IMR-90 (cell line): Measurements from ENCODE around the gene GPC5. TPM values are rescaled to one million over a fixed set of nuclear protein-coding genes. Genes with fewer than 3 reads are reported as not detected.

ENCODE experiments used
- ATAC-seq: fragments of 200-7000 bp; cut with Tn5 transposase; 2 replicates; pipeline ENCODE4 v1.9.1; 2020; ENCODE audit warnings: low read depth, mild to moderate bottlenecking, moderate library complexity
- BruUV-seq: library from RNA; stranded (reverse); fragments of 400-500 nt; replicated peaks from 2 replicates; lab custom pipeline; 2021; lab: Mats Ljungman, UMichigan
- CTCF ChIA-PET: fragments of 300-600 bp; formaldehyde crosslinking; extraction: SDS; loops from one replicate; lab custom pipeline; 2021; ENCODE audit warnings: antibody characterized with exemption; lab: Yijun Ruan, JAX
- POLR2A ChIA-PET: fragments of 300-600 bp; sonication (Branson Sonifier 250); formaldehyde crosslinking; loops from one replicate; lab custom pipeline; 2022; ENCODE audit warnings: antibody characterized with exemption; ENCODE audit not compliant: unreplicated experiment; lab: Charles Lee
- DNase-seq: peaks from one replicate; pipeline ENCODE4 v3.0.0; 2013
- H2AFZ ChIP-seq: replicated peaks from 2 replicates; pipeline ENCODE3; 2013; ENCODE audit warnings: low read length, mild to moderate bottlenecking; ENCODE audit not compliant: poor library complexity
- H2AK5ac ChIP-seq: 2 replicates; pipeline ENCODE4 v1.6.1; 2013; ENCODE audit warnings: low read depth, low read length, inconsistent platforms
- H2AK9ac ChIP-seq: replicated peaks from 2 replicates; pipeline ENCODE3; 2013; ENCODE audit warnings: mild to moderate bottlenecking, low read depth, low read length, moderate library complexity; ENCODE audit not compliant: poor library complexity
- H2BK120ac ChIP-seq: 2 replicates; pipeline ENCODE4 v1.6.1; 2013; ENCODE audit warnings: low read depth, low read length, inconsistent platforms
- H2BK15ac ChIP-seq: 3 replicates; pipeline ENCODE4 v1.6.1; 2013; ENCODE audit warnings: low read depth, low read length, inconsistent platforms
- H2BK20ac ChIP-seq: 2 replicates; pipeline ENCODE4 v1.6.1; 2013; ENCODE audit warnings: low read depth, mild to moderate bottlenecking, inconsistent platforms, low read length, moderate library complexity
- H2BK5ac ChIP-seq: 2 replicates; pipeline ENCODE4 v1.6.1; 2013; ENCODE audit warnings: mild to moderate bottlenecking, low read depth, low read length, inconsistent platforms; ENCODE audit not compliant: poor library complexity, severe bottlenecking
- H3K14ac ChIP-seq: replicated peaks from 2 replicates; pipeline ENCODE4 v1.6.1; 2013; ENCODE audit warnings: low read depth, low read length, inconsistent platforms
- H3K18ac ChIP-seq: 2 replicates; pipeline ENCODE4 v1.6.1; 2013; ENCODE audit warnings: low read depth, low read length, control low read depth
- H3K23ac ChIP-seq: 2 replicates; pipeline ENCODE4 v1.6.1; 2013; ENCODE audit warnings: low read depth, low read length, inconsistent platforms
- H3K27ac ChIP-seq: 2 replicates; pipeline ENCODE4 v1.5.1; 2013; ENCODE audit warnings: mild to moderate bottlenecking, control low read depth, low read length; ENCODE audit not compliant: insufficient read depth
- H3K27me3 ChIP-seq: 2 replicates; pipeline ENCODE4 v1.6.1; 2013; ENCODE audit warnings: low read length; ENCODE audit not compliant: control insufficient read depth, insufficient read depth
- H3K36me3 ChIP-seq: 2 replicates; pipeline ENCODE4 v1.6.1; 2013; ENCODE audit warnings: low read length, mixed read lengths; ENCODE audit not compliant: control insufficient read depth, insufficient read depth
- H3K4ac ChIP-seq: 2 replicates; pipeline ENCODE4 v1.6.1; 2013; ENCODE audit warnings: low read depth, low read length, inconsistent platforms
- H3K4me1 ChIP-seq: 2 replicates; pipeline ENCODE4 v1.6.1; 2013; ENCODE audit warnings: low read length, mixed read lengths; ENCODE audit not compliant: control insufficient read depth, insufficient read depth
- H3K4me2 ChIP-seq: 2 replicates; pipeline ENCODE4 v1.6.1; 2013; ENCODE audit warnings: low read depth, mild to moderate bottlenecking, control low read depth, low read length, moderate library complexity
- H3K4me3 ChIP-seq: 2 replicates; pipeline ENCODE4 v1.5.1; 2013; ENCODE audit warnings: low read depth, mild to moderate bottlenecking, control low read depth, low read length, moderate library complexity; ENCODE audit not compliant: insufficient read depth
- H3K56ac ChIP-seq: 2 replicates; pipeline ENCODE4 v1.6.1; 2013; ENCODE audit warnings: low read length, inconsistent platforms; ENCODE audit not compliant: insufficient read depth; ENCODE audit errors: extremely low read depth
- H3K79me1 ChIP-seq, 2 experiments: 2 replicates each; pipeline ENCODE4 v1.6.1; 2013; ENCODE audit warnings: low read length in 2 of 2, inconsistent platforms in 1 of 2, low read depth in 1 of 2
- H3K9ac ChIP-seq: 2 replicates; pipeline ENCODE4 v1.6.1; 2013; ENCODE audit warnings: low read depth, low read length, control low read depth
- H3K9me1 ChIP-seq: 2 replicates; pipeline ENCODE4 v1.6.1; 2013; ENCODE audit warnings: low read length, inconsistent platforms; ENCODE audit not compliant: insufficient read depth
- H3K9me3 ChIP-seq: 2 replicates; pipeline ENCODE4 v1.6.1; 2013; ENCODE audit warnings: low read length; ENCODE audit not compliant: control insufficient read depth, insufficient read depth
- H4K20me1 ChIP-seq: 2 replicates; pipeline ENCODE4 v1.6.1; 2013; ENCODE audit warnings: low read length, inconsistent platforms; ENCODE audit not compliant: insufficient read depth
- H4K5ac ChIP-seq: 2 replicates; pipeline ENCODE4 v1.6.1; 2013; ENCODE audit warnings: mild to moderate bottlenecking, low read depth, low read length, control low read depth
- H4K8ac ChIP-seq, 2 experiments: 2 replicates each; pipeline ENCODE4 v1.6.1; 2013; ENCODE audit warnings: low read depth in 2 of 2, low read length in 2 of 2, control low read depth in 1 of 2, inconsistent platforms in 1 of 2
- H4K91ac ChIP-seq: 2 replicates; pipeline ENCODE4 v1.6.1; 2013; ENCODE audit warnings: low read depth, low read length, inconsistent platforms; ENCODE audit not compliant: insufficient read depth
- BHLHE40 ChIP-seq: fragments of 150-350 bp; IDR thresholded peaks from 2 replicates; pipeline ENCODE4 v1.6.1; 2016; ENCODE audit warnings: mild to moderate bottlenecking, low read depth, low read length
- CEBPB ChIP-seq: IDR thresholded peaks from 2 replicates; pipeline ENCODE4 v1.6.1; 2012; ENCODE audit warnings: low read depth, low read length, improper control_type of control experiment
- CHD1 ChIP-seq: IDR thresholded peaks from 2 replicates; pipeline ENCODE4 v1.6.1; 2012; ENCODE audit warnings: low read depth, low read length, improper control_type of control experiment
- CTCF ChIP-seq: conservative IDR thresholded peaks from 2 replicates; pipeline ENCODE4 v1.5.1; 2012; ENCODE audit warnings: mild to moderate bottlenecking, low read depth, low read length, improper control_type of control experiment
- ELK1 ChIP-seq: fragments of 150-350 bp; IDR thresholded peaks from 2 replicates; pipeline ENCODE4 v1.6.1; 2016; ENCODE audit warnings: low read depth, mild to moderate bottlenecking, low read length, moderate library complexity, borderline replicate concordance
- FOS ChIP-seq: fragments of 150-350 bp; IDR thresholded peaks from 2 replicates; pipeline ENCODE4 v1.6.1; 2016; ENCODE audit warnings: low read depth, low read length
- MAFK ChIP-seq: IDR thresholded peaks from 2 replicates; pipeline ENCODE4 v1.6.1; 2012; ENCODE audit warnings: low read depth, low read length, improper control_type of control experiment
- MAZ ChIP-seq: IDR thresholded peaks from 2 replicates; pipeline ENCODE4 v1.6.1; 2012; ENCODE audit warnings: low read depth, mild to moderate bottlenecking, low read length, improper control_type of control experiment, moderate library complexity, borderline replicate concordance
- MXI1 ChIP-seq: IDR thresholded peaks from 2 replicates; pipeline ENCODE4 v1.6.1; 2012; ENCODE audit warnings: low read depth, mild to moderate bottlenecking, low read length, moderate library complexity, borderline replicate concordance
- NFE2L2 ChIP-seq: fragments of 150-350 bp; IDR thresholded peaks from 2 replicates; pipeline ENCODE4 v1.6.1; 2016; ENCODE audit warnings: low read depth, mild to moderate bottlenecking, low read length
- POLR2A ChIP-seq: IDR thresholded peaks from 2 replicates; pipeline ENCODE4 v1.6.1; 2012; ENCODE audit warnings: mild to moderate bottlenecking, low read depth, low read length
- RAD21 ChIP-seq: IDR thresholded peaks from 2 replicates; pipeline ENCODE4 v1.6.1; 2012; ENCODE audit warnings: low read length, improper control_type of control experiment
- RCOR1 ChIP-seq: IDR thresholded peaks from 2 replicates; pipeline ENCODE4 v1.6.1; 2012; ENCODE audit warnings: mild to moderate bottlenecking, low read length, improper control_type of control experiment; ENCODE audit not compliant: insufficient replicate concordance
- RFX5 ChIP-seq: IDR thresholded peaks from 2 replicates; pipeline ENCODE4 v1.8.0; 2012; ENCODE audit warnings: low read depth, mild to moderate bottlenecking, low read length, moderate library complexity
- SMC3 ChIP-seq: fragments of 150-350 bp; IDR thresholded peaks from 2 replicates; pipeline ENCODE4 v1.6.1; 2016; ENCODE audit warnings: low read depth, mild to moderate bottlenecking, antibody characterized with exemption, low read length, moderate library complexity
- USF2 ChIP-seq: fragments of 150-350 bp; IDR thresholded peaks from 2 replicates; pipeline ENCODE4 v1.6.1; 2017; ENCODE audit warnings: mild to moderate bottlenecking, antibody characterized with exemption, low read length, low read depth
- WGBS, 2 experiments: methylation state at CpG; one replicate each; pipeline versions ENCODE4 v1.1.5 to v1.1.7; 2013; ENCODE audit warnings: missing lambda C conversion rate in 2 of 2; ENCODE audit not compliant: insufficient read length in 1 of 2; ENCODE audit errors: extremely low coverage in 2 of 2; 5-methylcytosine and 5-hydroxymethylcytosine counted together
- dilution Hi-C: fragments of 300-500 bp; cut with HindIII; formaldehyde crosslinking; loops from one replicate; pipeline ENCODE4 v1.14.3; 2018; ENCODE audit warnings: low sequenced_read_pairs; ENCODE audit not compliant: unreplicated experiment
- in situ Hi-C: fragments of 300-500 bp; cut with MboI; formaldehyde crosslinking; loops from 3 replicates; pipeline ENCODE4 v1.14.3; 2019; ENCODE audit warnings: low sequenced_read_pairs, inconsistent platforms, mixed read lengths
- intact Hi-C: fragments of 100-400 bp; cut with micrococcal nuclease; formaldehyde crosslinking; loops from 2 replicates; pipeline ENCODE4 v1.10.0; 2022
- polyA plus RNA-seq, 3 experiments: library from polyadenylated mRNA; depleted of rRNA; stranded (reverse); fragments of >200 nt; gene quantifications; 2 replicates each; pipeline ENCODE4 v1.2.3, GENCODE V29; 2012; ENCODE audit warnings: low replicate concordance in 1 of 3
- total RNA-seq: library from RNA; depleted of rRNA; stranded (reverse); fragments of >200 nt; gene quantifications from 2 replicates; pipeline ENCODE4 v1.2.3, GENCODE V29; 2012

The GPC5 gene
- total and polyA plus RNA-seq, 2 of the 4 experiments (the other 2 are of a cell fraction), result 0.94 to 1.8 TPM

GRCh38 chr13:92429231-92429630 is 1030.8 kb downstream of the GPC5 start:
- Histone ChIP-seq H2BK5ac (no peak overlapping the region), H3K9me3 (no peaks in the 10 kb centered on the region), H3K4ac (no peak overlapping the region), H2AK9ac (no peak overlapping the region), H3K27ac (no peak overlapping the region), H3K9ac (no peak overlapping the region), H3K9me1 (no peaks in the 10 kb centered on the region), H2AFZ (no peak overlapping the region), H3K36me3 (no peaks in the 10 kb centered on the region), H2BK120ac (no peak overlapping the region), H2BK20ac (no peak overlapping the region), H3K4me1 (no peaks in the 10 kb centered on the region), H4K20me1 (no peaks in the 10 kb centered on the region), H3K4me2 (no peak overlapping the region), H3K14ac (no peak overlapping the region), H3K79me1 (no peaks in the 10 kb centered on the region), H4K91ac (no peak overlapping the region), H3K56ac (no peak overlapping the region), H3K23ac (no peak overlapping the region), H4K5ac (no peak overlapping the region), H3K27me3 (no peaks in the 10 kb centered on the region), H4K8ac (no peak overlapping the region), H3K18ac (no peak overlapping the region), H2BK15ac (no peak overlapping the region), H2AK5ac (no peak overlapping the region), H3K4me3 (no peak overlapping the region)
- ATAC-seq (no peak), DNase-seq (no peak)
- ChIA-PET CTCF (no interaction called here), POLR2A (no interaction called here)
- WGBS, 2 experiments, result no CpG with 5 or more reads among the region's 2 CpGs
- in situ Hi-C loops, result no loop called here
- intact Hi-C loops, result no loop called here
- no peak for TF ChIP-seq SMC3
- no peak for TF ChIP-seq FOS
- no peak for TF ChIP-seq POLR2A
- no peak for TF ChIP-seq MXI1
- no peak for TF ChIP-seq RAD21
- TF ChIP-seq CEBPB, result no peak
- TF ChIP-seq MAFK, result no peak
- no peak for TF ChIP-seq USF2
- TF ChIP-seq BHLHE40, result no peak
- no peak for TF ChIP-seq NFE2L2
- TF ChIP-seq MAZ, result no peak
- no peak for TF ChIP-seq CTCF
- TF ChIP-seq ELK1, result no peak
- no peak for TF ChIP-seq CHD1
- no peak for TF ChIP-seq RCOR1
- TF ChIP-seq RFX5, result no peak
- dilution Hi-C loops, result no loop called here
- BruUV-seq, result no TSS peak
